Prostate gland (tissue), 2 donors: ENCODE results near the gene SCN4A.

Experiments
- CTCF ChIP-seq, 4 experiments: fragments of 200-600 bp in 2 of 4; fragments of 450-650 bp in 2 of 4; sonication (generic) in 2 of 4; IDR thresholded peaks; 1 replicate in 3 of 4; 2 replicates in 1 of 4; pipeline ENCODE4 v1.5.1; 2016 to 2019; ENCODE audit warnings: antibody characterized with exemption in 4 of 4, mild to moderate bottlenecking in 2 of 4, moderate library complexity in 2 of 4
- POLR2A ChIP-seq: fragments of 450-650 bp; IDR thresholded peaks from one replicate; pipeline ENCODE4 v1.6.1; 2016; ENCODE audit warnings: antibody characterized with exemption, mild to moderate bottlenecking

GRCh38 chr17:63962298-63962744 lies 10.4 kb downstream of the SCN4A start:
- TF ChIP-seq CTCF (IDR thresholded peaks at IDR 0.05) (no peak), POLR2A (no peak)
